GM10248 (cell line): Measurements from ENCODE around the gene SIRPB1.

Experiments used
- CTCF ChIA-PET: fragments of 300-600 bp; sonication (Branson Sonifier 250); formaldehyde crosslinking; extraction: SDS; loops from one replicate; lab custom pipeline; 2021; ENCODE audit warnings: antibody characterized with exemption; lab: Yijun Ruan, JAX
- POLR2A ChIA-PET: fragments of 350-650 bp; sonication (Branson Sonifier 250); formaldehyde crosslinking; extraction: SDS; loops from one replicate; lab custom pipeline; 2020; ENCODE audit warnings: antibody characterized with exemption; lab: Yijun Ruan, JAX
- DNase-seq: peaks from one replicate; pipeline ENCODE4 v3.0.0; 2012; ENCODE audit errors: extremely low spot score
- TF ChIP-seq, protein P1 (sequence below): IDR thresholded peaks from 2 replicates; pipeline ENCODE4 v1.5.1; 2012; ENCODE audit warnings: mild to moderate bottlenecking, low read depth; ENCODE audit errors: extremely low read depth, missing control alignments, control extremely low read depth

SIRPB1 gene

DNA sequence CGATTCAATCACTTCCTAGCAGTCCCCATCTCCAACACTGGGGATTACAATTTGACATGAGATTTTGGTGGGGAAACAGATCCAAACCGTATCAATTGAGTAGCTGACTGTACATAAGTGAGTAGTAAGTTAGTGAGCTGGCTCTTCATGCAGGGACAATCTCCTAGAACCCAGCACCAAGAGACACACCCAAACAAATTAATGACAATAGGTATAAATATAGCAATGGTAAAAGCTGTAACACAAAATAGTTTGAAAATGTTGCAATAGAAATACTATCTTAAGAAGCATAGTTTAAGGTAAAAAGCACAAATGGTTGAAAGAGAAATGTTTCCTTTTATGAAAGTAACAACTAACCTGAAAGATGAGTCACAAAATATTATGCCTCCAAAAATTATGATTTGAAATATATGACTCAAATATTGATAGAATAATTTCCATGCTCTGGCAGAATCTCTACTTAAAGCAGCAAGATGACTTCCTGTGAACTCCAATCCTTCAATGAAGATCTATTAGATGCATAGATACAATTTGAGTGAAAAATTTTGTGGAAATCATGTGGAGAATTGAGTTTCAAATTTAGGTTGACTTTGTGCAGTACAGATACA, 5.4 kb upstream of the SIRPB1 start:
- ChIA-PET CTCF (interaction anchor here (1.3 kb wide), 1 partner anchor 109 kb away, joined by 4 read pairs; no protein-coding TSS in a partner anchor), POLR2A (no interaction called here)
- peak; percentile 2 for DNase-seq
- TF ChIP-seq, protein P1, sequence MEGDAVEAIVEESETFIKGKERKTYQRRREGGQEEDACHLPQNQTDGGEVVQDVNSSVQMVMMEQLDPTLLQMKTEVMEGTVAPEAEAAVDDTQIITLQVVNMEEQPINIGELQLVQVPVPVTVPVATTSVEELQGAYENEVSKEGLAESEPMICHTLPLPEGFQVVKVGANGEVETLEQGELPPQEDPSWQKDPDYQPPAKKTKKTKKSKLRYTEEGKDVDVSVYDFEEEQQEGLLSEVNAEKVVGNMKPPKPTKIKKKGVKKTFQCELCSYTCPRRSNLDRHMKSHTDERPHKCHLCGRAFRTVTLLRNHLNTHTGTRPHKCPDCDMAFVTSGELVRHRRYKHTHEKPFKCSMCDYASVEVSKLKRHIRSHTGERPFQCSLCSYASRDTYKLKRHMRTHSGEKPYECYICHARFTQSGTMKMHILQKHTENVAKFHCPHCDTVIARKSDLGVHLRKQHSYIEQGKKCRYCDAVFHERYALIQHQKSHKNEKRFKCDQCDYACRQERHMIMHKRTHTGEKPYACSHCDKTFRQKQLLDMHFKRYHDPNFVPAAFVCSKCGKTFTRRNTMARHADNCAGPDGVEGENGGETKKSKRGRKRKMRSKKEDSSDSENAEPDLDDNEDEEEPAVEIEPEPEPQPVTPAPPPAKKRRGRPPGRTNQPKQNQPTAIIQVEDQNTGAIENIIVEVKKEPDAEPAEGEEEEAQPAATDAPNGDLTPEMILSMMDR, result no peak

DNA sequence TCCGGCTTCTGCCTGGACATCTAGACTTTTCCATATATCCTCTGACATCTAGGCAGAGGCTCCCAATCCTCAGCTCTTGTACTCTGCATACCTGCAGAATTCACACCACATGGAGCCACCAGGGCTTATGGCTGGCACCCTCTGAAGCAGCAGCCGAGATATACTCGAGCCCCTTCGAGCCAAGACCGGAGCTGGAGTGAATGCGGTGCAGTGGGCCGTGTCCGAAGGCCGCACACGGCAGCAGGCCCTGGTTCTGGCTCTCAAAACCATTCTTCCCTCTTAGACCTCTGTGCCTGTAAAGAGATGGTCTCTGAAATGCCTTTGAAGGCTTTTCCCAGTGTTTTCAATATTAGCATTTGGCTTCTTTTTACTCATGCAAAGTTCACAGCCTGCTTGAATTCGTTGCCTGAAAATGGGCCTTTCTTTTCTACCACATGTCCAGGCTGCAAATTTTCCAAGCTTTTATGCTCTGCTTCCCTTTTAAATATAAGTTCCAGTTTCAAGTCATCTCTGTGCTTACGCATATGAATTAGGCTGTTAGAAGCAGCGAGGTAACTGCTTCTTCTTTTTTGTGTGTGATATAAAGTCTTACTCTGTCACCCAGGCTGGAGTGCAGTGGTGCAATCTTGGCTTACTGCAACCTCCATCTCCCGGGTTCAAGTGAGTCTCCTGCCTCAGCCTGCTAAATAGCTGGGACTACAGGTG, 3.8 kb upstream of the SIRPB1 start:
- TF ChIP-seq, protein P1, result no peak
- ChIA-PET CTCF (interaction anchor here (0.7 to 1.0 kb wide), 2 partner anchors 8 to 153 kb away, joined by 3 to 4 read pairs; no protein-coding TSS in a partner anchor), POLR2A (no interaction called here)
- DNase-seq, result peak; percentile 2

DNA sequence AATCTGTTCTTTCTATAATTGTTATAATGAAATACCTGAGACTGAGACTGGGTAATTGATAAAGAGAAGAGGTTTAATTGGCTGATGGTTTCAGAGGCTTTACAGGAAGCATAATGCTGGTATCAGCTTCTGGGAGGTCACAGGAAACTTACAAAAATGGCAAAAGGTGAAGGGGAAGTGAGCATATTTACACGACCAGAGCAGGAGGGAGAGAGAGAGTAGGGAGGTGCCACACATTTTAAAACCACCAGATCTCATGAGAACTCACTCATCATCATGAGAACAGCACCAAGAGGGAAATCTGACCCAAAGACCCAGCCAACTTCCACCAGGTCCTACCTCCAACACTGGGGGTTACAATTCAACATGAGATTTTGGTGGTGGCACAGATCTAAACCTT, 2.6 kb upstream of the SIRPB1 start:
- peak; percentile 3 for DNase-seq
- POLR2A ChIA-PET, result no interaction called here

DNA sequence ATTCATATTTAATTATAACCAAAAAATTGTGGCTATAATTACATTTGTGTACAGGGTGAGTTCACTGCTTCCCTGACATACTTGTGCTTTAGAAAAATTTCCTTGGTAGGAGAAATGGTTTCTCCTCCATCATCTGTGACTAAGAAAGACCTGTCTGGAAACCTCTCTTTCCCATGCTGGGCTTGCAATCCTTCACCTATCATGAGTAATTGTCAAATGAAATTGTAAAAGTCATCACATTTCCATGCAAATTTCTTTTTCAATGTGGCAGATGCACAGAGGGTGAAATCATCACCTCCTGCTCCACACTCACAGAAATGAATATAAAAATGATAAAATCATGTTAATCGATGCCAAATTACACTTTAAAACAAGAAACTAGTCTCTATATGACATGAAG, 1.5 kb upstream of the SIRPB1 start:
- peak; percentile 1 for DNase-seq
- ChIA-PET CTCF (no interaction called here), POLR2A (no interaction called here)
- TF ChIP-seq, protein P1, result no peak

More for the DNA sequence above, 2.6 kb upstream of the SIRPB1 start:
- TF ChIP-seq, protein P1, result no peak
- CTCF ChIA-PET, result no interaction called here

DNA sequence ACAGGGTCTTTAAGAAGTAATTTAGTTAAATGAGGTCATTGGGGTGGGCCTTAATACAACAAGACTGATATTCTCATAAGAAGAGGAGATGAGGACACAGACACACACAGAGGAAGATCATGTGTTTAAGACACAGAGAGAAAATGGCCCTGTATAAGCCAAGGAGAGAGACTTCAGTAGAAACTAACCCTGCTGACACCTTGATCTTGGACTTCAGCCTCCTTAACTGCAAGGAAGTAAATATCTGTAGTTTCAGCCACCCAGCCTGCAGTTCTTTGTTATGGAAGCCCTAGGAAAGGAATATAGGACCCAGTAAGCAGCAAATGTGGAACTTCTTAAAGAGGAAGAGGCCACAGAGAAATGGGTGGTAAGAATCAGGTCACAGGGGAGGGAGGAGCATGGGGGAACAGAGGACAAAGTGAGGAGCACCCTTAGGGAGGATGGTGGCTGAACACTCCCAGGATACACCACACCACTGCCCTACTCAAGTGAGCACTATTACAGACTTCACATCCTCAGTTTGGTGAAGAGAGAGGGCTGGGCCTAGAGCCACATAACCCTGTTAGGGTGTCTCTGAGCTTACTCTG, 762 bp downstream of the SIRPB1 start:
- ChIA-PET CTCF (interaction anchor here (1.0 to 2.6 kb wide), 3 partner anchors 12 to 158 kb away, joined by 3 to 7 read pairs (median 3); no protein-coding TSS in a partner anchor), POLR2A (no interaction called here)
- DNase-seq, result peak; percentile 1
- TF ChIP-seq, protein P1, result no peak

DNA sequence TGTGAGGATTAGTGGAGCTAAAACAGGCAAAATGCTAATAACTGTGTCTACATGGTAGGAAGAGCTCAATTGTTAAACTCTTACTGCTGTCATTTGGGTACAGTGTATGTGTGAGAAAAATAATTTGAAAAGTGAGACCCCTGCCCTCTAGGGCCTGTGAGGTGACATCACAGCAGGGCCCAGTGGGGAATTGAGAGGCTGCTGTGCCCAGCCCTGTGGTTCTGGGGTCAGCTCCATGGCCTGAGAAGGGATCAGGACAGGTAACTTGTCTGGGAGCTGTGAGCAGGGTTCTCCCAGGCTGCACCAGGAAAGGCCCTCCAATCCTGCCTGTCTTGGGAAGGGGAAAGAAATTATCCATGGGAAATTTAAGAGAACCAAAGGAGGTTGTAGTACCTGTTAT, 1.3 kb downstream of the SIRPB1 start:
- TF ChIP-seq, protein P1, result no peak
- DNase-seq, result peak; percentile 1
- ChIA-PET CTCF (interaction anchor here (0.8 to 2.6 kb wide), 3 partner anchors 13 to 183 kb away, joined by 3 to 7 read pairs (median 3); no protein-coding TSS in a partner anchor), POLR2A (no interaction called here)
